H9 (cell line): Measurements from ENCODE around the gene WDR33. TPM values are rescaled to one million over a fixed set of nuclear protein-coding genes. Genes with fewer than 3 reads are reported as not detected.

Experiments used
- DNase-seq: peaks from one replicate; pipeline ENCODE4 v3.0.0-alpha.2; 2017
- H2AFZ ChIP-seq: one replicate; pipeline ENCODE4 v1.6.1; 2013; ENCODE audit warnings: mild to moderate bottlenecking, low read length, control low read depth, moderate library complexity
- H2AK5ac ChIP-seq: 2 replicates; pipeline ENCODE4 v1.6.1; 2013; ENCODE audit warnings: low read length, control low read depth, mixed read lengths; ENCODE audit not compliant: insufficient read length
- H2BK120ac ChIP-seq: one replicate; pipeline ENCODE4 v1.6.1; 2013; ENCODE audit warnings: low read depth, mild to moderate bottlenecking, low read length, control low read depth, inconsistent platforms; ENCODE audit not compliant: poor library complexity, severe bottlenecking
- H2BK12ac ChIP-seq: 2 replicates; pipeline ENCODE4 v1.6.1; 2013; ENCODE audit warnings: low read length, control low read depth, mixed read lengths, low read depth; ENCODE audit not compliant: insufficient read length
- H2BK15ac ChIP-seq: 2 replicates; pipeline ENCODE4 v1.6.1; 2013; ENCODE audit warnings: low read depth, low read length, control low read depth
- H2BK20ac ChIP-seq: one replicate; pipeline ENCODE4 v1.6.1; 2013; ENCODE audit warnings: low read depth, mild to moderate bottlenecking, low read length, control low read depth, inconsistent platforms; ENCODE audit not compliant: poor library complexity, severe bottlenecking
- H2BK5ac ChIP-seq: 2 replicates; pipeline ENCODE4 v1.6.1; 2013; ENCODE audit warnings: low read length, control low read depth, mixed read lengths; ENCODE audit not compliant: insufficient read length
- H3K14ac ChIP-seq: 2 replicates; pipeline ENCODE4 v1.6.1; 2013; ENCODE audit warnings: low read length, control low read depth; ENCODE audit not compliant: insufficient read depth
- H3K18ac ChIP-seq: 2 replicates; pipeline ENCODE4 v1.6.1; 2013; ENCODE audit warnings: low read depth, mild to moderate bottlenecking, mixed read lengths, low read length, control low read depth; ENCODE audit not compliant: insufficient read length
- H3K23ac ChIP-seq: 2 replicates; pipeline ENCODE4 v1.6.1; 2013; ENCODE audit warnings: low read length, control low read depth, mixed read lengths, low read depth; ENCODE audit not compliant: insufficient read length
- H3K23me2 ChIP-seq: 2 replicates; pipeline ENCODE4 v1.6.1; 2013; ENCODE audit warnings: low read depth, mild to moderate bottlenecking, mixed read lengths, low read length, control low read depth; ENCODE audit not compliant: insufficient read length, poor library complexity, severe bottlenecking
- H3K27ac ChIP-seq: 2 replicates; pipeline ENCODE4 v1.5.1; 2013; ENCODE audit warnings: low read length, control low read depth, mixed read lengths, low read depth; ENCODE audit not compliant: insufficient read length
- H3K27me3 ChIP-seq: 2 replicates; pipeline ENCODE4 v1.6.1; 2013; ENCODE audit warnings: low read length, control low read depth, inconsistent platforms; ENCODE audit not compliant: insufficient read depth
- H3K4ac ChIP-seq: 2 replicates; pipeline ENCODE4 v1.6.1; 2013; ENCODE audit warnings: low read depth, mild to moderate bottlenecking, control low read depth, inconsistent platforms, low read length, moderate library complexity
- H3K4me1 ChIP-seq: 2 replicates; pipeline ENCODE4 v1.6.1; 2013; ENCODE audit warnings: low read length, control low read depth, inconsistent platforms; ENCODE audit not compliant: insufficient read depth
- H3K4me2 ChIP-seq: 2 replicates; pipeline ENCODE4 v1.6.1; 2013; ENCODE audit warnings: low read length, control low read depth, mixed read lengths; ENCODE audit not compliant: insufficient read length, insufficient read depth
- H3K56ac ChIP-seq: 2 replicates; pipeline ENCODE4 v1.6.1; 2013; ENCODE audit warnings: low read depth, mild to moderate bottlenecking, mixed read lengths, low read length, control low read depth; ENCODE audit not compliant: insufficient read length
- H3K79me1 ChIP-seq: 2 replicates; pipeline ENCODE4 v1.6.1; 2013; ENCODE audit warnings: low read depth, mild to moderate bottlenecking, moderate library complexity, low read length, control low read depth, inconsistent platforms; ENCODE audit not compliant: insufficient read depth, poor library complexity, severe bottlenecking
- H3K79me2 ChIP-seq: 2 replicates; pipeline ENCODE4 v1.6.1; 2013; ENCODE audit warnings: low read length, control low read depth, inconsistent platforms; ENCODE audit not compliant: insufficient read depth
- H3K9ac ChIP-seq: 2 replicates; pipeline ENCODE4 v1.6.1; 2013; ENCODE audit warnings: low read length, control low read depth, mixed read lengths; ENCODE audit not compliant: insufficient read length; ENCODE audit errors: extremely low read depth
- H3K9me3 ChIP-seq: one replicate; pipeline ENCODE4 v1.6.1; 2013; ENCODE audit warnings: low read depth, low read length, inconsistent platforms; ENCODE audit not compliant: control insufficient read depth
- H3T11ph ChIP-seq: one replicate; pipeline ENCODE4 v1.6.1; 2013; ENCODE audit warnings: mild to moderate bottlenecking, low read length, control low read depth, inconsistent platforms
- H4K20me1 ChIP-seq: one replicate; pipeline ENCODE4 v1.6.1; 2013; ENCODE audit not compliant: control insufficient read depth, insufficient read length, insufficient read depth
- H4K5ac ChIP-seq: 2 replicates; pipeline ENCODE4 v1.6.1; 2013; ENCODE audit warnings: low read depth, mild to moderate bottlenecking, mixed read lengths, low read length, control low read depth; ENCODE audit not compliant: insufficient read length
- H4K8ac ChIP-seq: replicated peaks from 2 replicates; pipeline ENCODE4 v1.6.1; 2013; ENCODE audit warnings: low read length, control low read depth, mixed read lengths, low read depth; ENCODE audit not compliant: insufficient read length
- H4K91ac ChIP-seq: 2 replicates; pipeline ENCODE4 v1.6.1; 2013; ENCODE audit warnings: low read depth, mild to moderate bottlenecking, moderate library complexity, mixed read lengths, low read length, control low read depth; ENCODE audit not compliant: insufficient read length
- H3K27ac Mint-ChIP-seq, 3 experiments: 2 replicates in 2 of 3; 3 replicates in 1 of 3; pipeline ENCODE4 v1.8.0; 2020 to 2021; ENCODE audit warnings: mixed read lengths in 3 of 3, mild to moderate bottlenecking in 1 of 3, moderate library complexity in 1 of 3
- H3K27me3 Mint-ChIP-seq: 2 replicates; pipeline ENCODE4 v1.8.0; 2021; ENCODE audit warnings: low read depth, mild to moderate bottlenecking, moderate library complexity, mixed read lengths
- H3K36me3 Mint-ChIP-seq, 3 experiments: 2 replicates in 2 of 3; 3 replicates in 1 of 3; pipeline ENCODE4 v1.8.0; 2020 to 2021; ENCODE audit warnings: low read depth in 3 of 3, mixed read lengths in 3 of 3; ENCODE audit not compliant: insufficient read depth in 1 of 3
- H3K4me1 Mint-ChIP-seq, 2 experiments: 2 replicates each; pipeline ENCODE4 v1.8.0; 2020; ENCODE audit warnings: mixed read lengths in 2 of 2
- H3K4me3 Mint-ChIP-seq, 2 experiments: 2 replicates in 1 of 2; 3 replicates in 1 of 2; pipeline ENCODE4 v1.8.0; 2020 to 2021; ENCODE audit warnings: mild to moderate bottlenecking in 2 of 2, mixed read lengths in 2 of 2, moderate library complexity in 1 of 2
- H3K9me3 Mint-ChIP-seq, 2 experiments: 2 replicates in 1 of 2; 3 replicates in 1 of 2; pipeline ENCODE4 v1.8.0; 2020; ENCODE audit warnings: mild to moderate bottlenecking in 2 of 2, mixed read lengths in 2 of 2, moderate library complexity in 1 of 2
- WGBS: extraction: QIAGEN DNeasy Blood & Tissue Kit; methylation state at CpG from one replicate; pipeline ENCODE4 v1.1.7; 2013; ENCODE audit warnings: missing lambda C conversion rate, low lambda C conversion rate, mixed read lengths; ENCODE audit not compliant: insufficient read length; ENCODE audit errors: extremely low coverage; 5-methylcytosine and 5-hydroxymethylcytosine counted together
- total RNA-seq: library from RNA; stranded (reverse); gene quantifications from 2 replicates; pipeline ENCODE4 v1.2.1, GENCODE V29; 2021
- TF ChIP-seq, protein P1 (sequence below): fragments of 200-600 bp; sonication (generic); conservative IDR thresholded peaks from 3 replicates; pipeline ENCODE4 v1.8.0; 2021; ENCODE audit warnings: antibody characterized with exemption, mild to moderate bottlenecking

Gene WDR33
- total RNA-seq, 1 experiment from 2014 or later = 86.0 TPM

DNA sequence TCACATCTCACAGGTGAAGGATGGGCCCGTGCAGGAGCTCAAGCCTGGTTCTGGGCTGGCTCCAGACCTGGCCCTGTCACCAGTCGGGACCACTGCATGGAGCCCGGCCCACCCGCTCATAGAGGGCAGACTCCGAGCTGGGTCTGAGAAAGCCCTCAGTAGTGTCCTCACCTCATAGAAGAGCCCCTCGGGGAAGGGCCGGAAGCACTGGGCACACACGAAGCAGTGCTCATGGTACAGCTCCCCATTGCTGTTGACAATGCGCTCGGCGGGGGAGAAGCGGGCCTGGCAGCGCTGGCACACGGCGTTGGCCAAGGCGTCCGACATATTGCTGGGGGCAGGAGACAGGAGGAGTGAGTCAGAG is 153.8 kb downstream of the WDR33 start:
- no peak overlapping the region for H2BK15ac ChIP-seq
- H3K27ac ChIP-seq = no peak overlapping the region
- H3K9me3 Mint-ChIP-seq = no peaks in the 10 kb centered on the region
- no peaks in the 10 kb centered on the region for H3K9me3 ChIP-seq
- H3K4me2 ChIP-seq = no peak overlapping the region
- H4K5ac ChIP-seq = no peak overlapping the region
- no peak overlapping the region for H3K4me3 Mint-ChIP-seq
- no peak overlapping the region for H3K56ac ChIP-seq
- WGBS = no CpG with 5 or more reads among the region's 17 CpGs
- no peak overlapping the region for H2AFZ ChIP-seq
- H3K27me3 ChIP-seq = no peaks in the 10 kb centered on the region
- H3T11ph ChIP-seq = no peak overlapping the region
- no peak overlapping the region for H3K9ac ChIP-seq
- no peak overlapping the region for H4K8ac ChIP-seq
- no peak overlapping the region for H3K14ac ChIP-seq
- no peak overlapping the region for H2BK120ac ChIP-seq
- no peaks in the 10 kb centered on the region for H3K4me1 ChIP-seq
- H3K79me1 ChIP-seq = no peaks in the 10 kb centered on the region
- H3K36me3 Mint-ChIP-seq = peaks cover 0 to 2% (median 0%) of the 10 kb centered on the region in 3 experiments; a peak in 3 of 7 replicates
- no peak overlapping the region; a peak in 1 of 7 replicates for H3K27ac Mint-ChIP-seq
- peaks cover 9 to 18% of the 10 kb centered on the region in 2 experiments for H3K4me1 Mint-ChIP-seq
- H3K23ac ChIP-seq = no peak overlapping the region
- H4K20me1 ChIP-seq = no peaks in the 10 kb centered on the region
- H2AK5ac ChIP-seq = no peak overlapping the region
- H3K23me2 ChIP-seq = no peaks in the 10 kb centered on the region
- H2BK12ac ChIP-seq = no peak overlapping the region
- TF ChIP-seq, protein P1, sequence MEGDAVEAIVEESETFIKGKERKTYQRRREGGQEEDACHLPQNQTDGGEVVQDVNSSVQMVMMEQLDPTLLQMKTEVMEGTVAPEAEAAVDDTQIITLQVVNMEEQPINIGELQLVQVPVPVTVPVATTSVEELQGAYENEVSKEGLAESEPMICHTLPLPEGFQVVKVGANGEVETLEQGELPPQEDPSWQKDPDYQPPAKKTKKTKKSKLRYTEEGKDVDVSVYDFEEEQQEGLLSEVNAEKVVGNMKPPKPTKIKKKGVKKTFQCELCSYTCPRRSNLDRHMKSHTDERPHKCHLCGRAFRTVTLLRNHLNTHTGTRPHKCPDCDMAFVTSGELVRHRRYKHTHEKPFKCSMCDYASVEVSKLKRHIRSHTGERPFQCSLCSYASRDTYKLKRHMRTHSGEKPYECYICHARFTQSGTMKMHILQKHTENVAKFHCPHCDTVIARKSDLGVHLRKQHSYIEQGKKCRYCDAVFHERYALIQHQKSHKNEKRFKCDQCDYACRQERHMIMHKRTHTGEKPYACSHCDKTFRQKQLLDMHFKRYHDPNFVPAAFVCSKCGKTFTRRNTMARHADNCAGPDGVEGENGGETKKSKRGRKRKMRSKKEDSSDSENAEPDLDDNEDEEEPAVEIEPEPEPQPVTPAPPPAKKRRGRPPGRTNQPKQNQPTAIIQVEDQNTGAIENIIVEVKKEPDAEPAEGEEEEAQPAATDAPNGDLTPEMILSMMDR = no peak
- H2BK5ac ChIP-seq = no peak overlapping the region
- H3K4ac ChIP-seq = no peak overlapping the region
- H2BK20ac ChIP-seq = no peak overlapping the region
- no peaks in the 10 kb centered on the region for H3K79me2 ChIP-seq
- H4K91ac ChIP-seq = no peak overlapping the region
- no peak overlapping the region for H3K18ac ChIP-seq
- peaks cover 8% of the 10 kb centered on the region for H3K27me3 Mint-ChIP-seq
- no peak for DNase-seq
